Measurements from ENCODE around the gene AGER.
A peak's percentile ranks its signal among the peaks of the same experiment; 100 is the strongest.
"Not testable (repeated sequence)": the region's sequence is repeated elsewhere in the genome, so short reads cannot be mapped to it uniquely, and the experiment has no call there.

AGER gene

DNA sequence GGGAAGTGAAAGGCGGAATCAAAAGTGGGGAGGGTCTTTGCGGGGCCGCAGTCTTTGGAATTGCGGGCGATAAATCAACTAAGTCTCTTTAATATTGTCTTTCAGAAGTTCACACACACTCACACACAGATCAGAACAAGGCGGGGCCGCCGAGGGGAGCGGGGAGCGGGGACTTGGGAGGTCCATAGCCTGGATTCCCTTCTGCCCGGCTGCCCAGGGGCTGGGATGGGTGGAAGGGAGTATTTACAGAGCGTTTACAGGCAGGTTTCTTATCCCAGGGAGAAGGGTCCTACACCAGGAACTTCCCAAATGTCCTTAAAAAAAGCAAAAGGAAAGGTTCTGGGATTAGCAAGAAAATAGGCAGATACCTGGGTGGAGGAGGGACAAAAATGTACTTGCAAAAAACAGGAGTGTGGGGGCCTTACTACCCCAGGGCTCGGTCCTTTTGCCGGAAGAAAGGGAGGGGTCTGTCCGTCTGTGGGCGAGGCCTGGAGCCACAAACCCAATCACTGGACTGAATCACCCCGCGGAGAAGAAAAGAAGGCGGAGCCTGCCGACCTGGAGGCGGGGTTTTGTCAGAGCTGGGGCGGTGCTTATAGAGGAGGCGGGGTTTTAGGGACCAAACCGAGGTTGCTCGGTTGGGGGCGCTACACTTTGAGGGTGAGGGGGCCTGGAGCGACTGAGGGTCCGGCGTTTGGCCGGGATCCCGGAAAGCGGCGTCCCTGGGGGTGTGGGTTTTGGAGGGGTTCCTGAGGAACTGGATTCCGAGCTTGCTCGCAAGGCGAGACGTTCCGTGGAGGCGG is 35.6 kb downstream of the AGER start:
- ATAC-seq (peak; percentile 35), DNase-seq (peak; percentile 80)

DNA sequence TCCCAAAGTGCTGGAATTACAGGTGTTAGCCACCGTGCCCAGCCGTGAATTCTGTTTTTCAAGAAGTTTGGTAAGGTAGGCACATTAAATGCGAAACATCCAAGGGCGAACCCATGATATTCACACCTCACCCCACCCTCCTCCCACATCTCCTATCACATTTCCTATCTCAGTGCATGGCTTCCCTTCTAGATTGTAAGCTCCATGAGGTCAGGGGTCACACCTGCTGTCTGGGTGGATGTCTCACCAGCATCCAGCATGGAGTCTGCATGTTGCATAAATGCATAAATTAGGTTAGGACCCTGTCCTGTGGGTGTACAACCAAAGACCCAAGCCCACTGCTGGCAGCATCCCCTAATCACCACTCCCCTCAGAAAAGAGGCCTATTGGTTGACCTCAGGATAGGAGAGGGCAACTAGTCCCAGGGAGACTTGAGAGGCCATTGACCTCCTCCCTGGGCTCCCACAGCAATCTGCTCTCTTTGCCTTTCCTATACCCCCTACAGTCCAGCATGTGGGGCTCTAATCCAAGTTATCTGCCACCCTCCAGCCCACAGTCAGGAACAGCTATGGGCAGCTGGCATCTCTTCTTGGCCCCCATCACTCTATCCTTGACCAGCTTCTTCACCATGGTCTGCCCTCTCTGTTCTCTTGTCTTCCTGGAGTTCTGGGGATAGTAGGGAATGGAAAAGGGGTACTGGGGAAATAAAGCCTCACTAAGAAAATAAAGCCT is 36.5 kb downstream of the AGER start:
- DNase-seq: no peak
- no peak for ATAC-seq

GRCh38 chr6:32146687-32147086 is 37.4 kb downstream of the AGER start:
- DNase-seq: no peak
- no peak for ATAC-seq

DNA sequence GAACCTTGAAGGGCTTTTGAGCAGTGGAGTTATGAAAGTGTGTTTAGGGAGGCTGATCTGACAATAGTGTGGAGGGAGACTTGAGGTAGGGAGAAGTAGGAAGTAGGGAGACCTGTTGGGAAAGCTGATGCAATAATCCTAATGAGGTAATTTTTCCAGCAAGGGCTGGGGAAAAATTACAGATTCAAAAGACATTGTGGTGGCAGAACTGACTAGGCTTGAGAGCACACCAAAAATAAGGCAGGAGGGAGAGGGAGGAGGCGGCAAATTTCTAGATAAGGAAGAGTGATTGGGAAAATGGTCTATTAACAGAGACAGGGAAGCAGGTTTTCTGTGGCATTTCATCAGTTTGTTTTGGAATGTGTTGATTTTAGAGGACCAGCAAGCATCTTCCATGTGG is 37.8 kb downstream of the AGER start:
- ATAC-seq (no peak), DNase-seq (no peak)

DNA sequence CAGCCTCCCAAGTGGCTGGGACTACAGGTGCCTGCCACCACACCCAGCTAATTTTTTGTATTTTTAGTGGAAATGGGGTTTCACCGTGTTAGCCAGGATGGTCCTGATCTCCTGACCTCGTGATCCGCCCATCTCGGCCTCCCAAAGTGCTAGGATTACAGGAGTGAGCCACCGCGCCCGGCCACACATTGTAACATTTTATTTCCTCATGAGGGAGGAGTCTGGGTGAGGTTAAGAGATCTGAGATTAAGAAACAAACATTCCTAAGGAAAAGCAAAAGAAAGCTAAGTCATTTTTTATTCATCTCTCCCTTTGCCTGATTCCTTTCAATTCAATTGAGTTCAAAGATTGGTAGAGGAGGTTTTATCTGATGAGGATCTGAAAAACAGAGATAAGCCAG is 39.8 kb downstream of the AGER start:
- ATAC-seq, DNase-seq: not testable (repeated sequence)

GRCh38 chr6:32140420-32141046 is 43.5 kb downstream of the AGER start:
- DNase-seq (no peak), ATAC-seq (no peak)

GRCh38 chr6:32139590-32139989 is 44.5 kb downstream of the AGER start:
- DNase-seq (no peak), ATAC-seq (no peak)

DNA sequence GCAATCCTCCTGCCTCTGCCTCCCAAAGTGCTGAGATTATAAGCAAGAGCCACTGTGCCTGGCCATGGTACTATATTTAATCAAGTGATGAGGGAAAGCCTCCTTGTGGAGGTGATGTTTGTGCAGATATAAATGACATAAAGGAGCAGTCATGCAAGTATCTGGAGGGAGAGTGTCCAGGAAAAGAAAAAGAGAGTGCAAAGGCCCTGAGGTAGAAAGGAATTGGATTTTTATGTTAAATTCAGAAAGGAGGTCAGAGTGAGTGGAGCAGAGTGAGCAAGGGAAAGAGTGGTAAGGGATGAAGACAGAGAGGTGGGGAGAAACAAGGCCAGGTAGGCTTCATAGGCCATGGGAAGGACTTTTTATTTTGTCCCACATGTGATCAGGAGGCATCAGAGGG is 46.6 kb downstream of the AGER start:
- ATAC-seq (no peak), DNase-seq (no peak)

- ATAC-seq (no peak), DNase-seq (no peak)
These were observed 50.3 kb downstream of the AGER start for GRCh38 chr6:32133786-32134185.

- ATAC-seq: no peak
- DNase-seq: no peak
These were observed 51.9 kb downstream of the AGER start for GRCh38 chr6:32132110-32132509.

DNA sequence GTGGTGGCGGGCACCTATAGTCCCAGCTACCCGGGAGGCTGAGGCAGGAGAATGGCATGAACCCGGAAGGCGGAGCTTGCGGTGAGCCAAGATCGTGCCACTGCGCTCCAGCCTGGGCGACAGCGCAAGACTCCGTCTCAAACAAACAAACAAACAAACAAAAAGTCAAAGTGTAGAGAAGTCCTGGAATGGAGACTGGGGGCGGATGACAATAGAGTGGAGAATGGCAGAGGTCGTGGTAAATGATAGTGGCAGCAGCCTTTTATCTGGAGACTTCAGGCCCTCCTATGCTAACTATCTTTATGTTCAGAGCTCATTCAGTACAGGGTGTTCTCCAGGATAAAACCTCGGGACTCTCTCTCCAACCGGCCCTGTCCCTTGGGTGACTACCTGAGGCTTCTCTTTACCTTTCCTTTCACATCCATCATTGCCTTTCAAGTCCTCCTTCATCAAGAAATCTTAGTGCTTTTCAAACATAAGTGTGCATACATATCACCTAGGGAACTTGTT is 52.6 kb downstream of the AGER start:
- DNase-seq (no peak), ATAC-seq (no peak)
